ENCODE measurements around the gene SRRM5.

The SRRM5 gene

DNA sequence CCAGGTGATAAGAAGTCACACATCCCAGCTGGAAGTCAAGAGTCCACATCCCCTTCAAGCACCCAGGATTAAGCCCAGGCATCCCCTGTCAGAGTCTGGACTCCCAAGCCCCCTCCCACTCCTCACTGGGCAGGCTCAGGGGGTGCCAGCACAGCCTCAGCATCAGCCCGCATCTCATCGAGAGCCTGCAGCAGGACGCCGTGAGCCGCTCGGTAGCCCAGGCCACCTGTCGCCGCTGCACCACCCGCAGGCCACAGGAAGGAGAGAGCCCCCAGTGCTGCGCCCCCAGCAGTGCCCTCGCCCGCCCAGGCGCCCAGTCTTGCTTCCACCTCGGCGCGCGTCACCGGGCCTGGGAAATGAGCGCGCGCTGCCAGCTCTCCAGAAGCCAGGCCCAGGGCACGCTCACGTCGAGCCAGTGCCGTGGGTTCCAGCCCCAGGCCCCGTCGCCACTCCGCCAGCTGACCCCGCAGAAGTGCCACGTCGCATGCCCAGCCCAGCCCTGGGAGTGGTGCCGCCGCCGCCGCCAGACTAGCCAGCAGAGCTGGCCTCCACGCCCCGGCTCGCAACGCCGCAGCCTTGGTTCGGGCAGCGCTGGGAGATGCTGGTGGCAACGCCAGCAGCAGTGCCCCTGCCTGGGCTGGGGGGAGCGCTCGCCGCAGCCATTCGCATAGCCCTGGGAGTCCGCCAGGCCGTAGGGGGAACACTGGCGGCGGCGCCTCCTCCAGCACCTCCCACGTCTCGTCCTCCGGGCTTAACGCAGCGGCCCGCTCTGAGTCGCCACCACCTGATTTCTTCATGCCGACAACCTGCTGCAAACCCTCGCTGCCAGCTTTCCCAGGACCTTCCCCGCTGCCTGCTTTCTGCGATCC lies 19.8 kb upstream of the SRRM5 start:
- Histone ChIP-seq H3K4me1 (ENCODE audit: insufficient read depth, insufficient read length) (peaks cover 5% of the 10 kb centered on the region), H3K9me3 (ENCODE audit: insufficient read depth, low read length) (no peaks in the 10 kb centered on the region), H3K4me3 (ENCODE audit: insufficient read length, low read depth) (no peak overlapping the region), H3K9ac (ENCODE audit: insufficient read length, low read depth) (no peak overlapping the region), H3K36me3 (ENCODE audit: insufficient read depth, insufficient read length, low read length) (peaks cover 49% of the 10 kb centered on the region), H3K27me3 (ENCODE audit: insufficient read depth, insufficient read length) (no peaks in the 10 kb centered on the region)
- TF ChIP-seq YY1 (IDR thresholded peaks at IDR 0.05; ENCODE audit: insufficient read depth, insufficient read length) (no peak), ZNF274 (IDR thresholded peaks at IDR 0.05; ENCODE audit: low read depth, low read length) (no peak), SUZ12 (IDR thresholded peaks at IDR 0.05; ENCODE audit: extremely low read depth, insufficient read depth, insufficient read length) (no peak)
- no peak for DNase-seq (ENCODE audit: low read depth, low spot score)

- Histone ChIP-seq H3K36me3 (ENCODE audit: insufficient read depth, insufficient read length, low read length) (peaks cover 48% of the 10 kb centered on the region), H3K4me1 (ENCODE audit: insufficient read depth, insufficient read length) (peaks cover 5% of the 10 kb centered on the region), H3K9ac (ENCODE audit: insufficient read length, low read depth) (no peak overlapping the region), H3K4me3 (ENCODE audit: insufficient read length, low read depth) (no peak overlapping the region), H3K27me3 (ENCODE audit: insufficient read depth, insufficient read length) (no peaks in the 10 kb centered on the region), H3K9me3 (ENCODE audit: insufficient read depth, low read length) (no peaks in the 10 kb centered on the region)
- TF ChIP-seq ZNF274 (IDR thresholded peaks at IDR 0.05; ENCODE audit: low read depth, low read length) (no peak), SUZ12 (IDR thresholded peaks at IDR 0.05; ENCODE audit: extremely low read depth, insufficient read depth, insufficient read length) (no peak), YY1 (IDR thresholded peaks at IDR 0.05; ENCODE audit: insufficient read depth, insufficient read length) (no peak)
- no peak for DNase-seq (ENCODE audit: low read depth, low spot score)
These were observed 19.0 kb upstream of the SRRM5 start for GRCh38 chr19:43592800-43593350.

GRCh38 chr19:43594081-43594697 lies 17.7 kb upstream of the SRRM5 start:
- Histone ChIP-seq H3K9ac (ENCODE audit: insufficient read length, low read depth) (no peak overlapping the region), H3K9me3 (ENCODE audit: insufficient read depth, low read length) (no peaks in the 10 kb centered on the region), H3K36me3 (ENCODE audit: insufficient read depth, insufficient read length, low read length) (peaks cover 55% of the 10 kb centered on the region), H3K4me1 (ENCODE audit: insufficient read depth, insufficient read length) (peaks cover 5% of the 10 kb centered on the region), H3K4me3 (ENCODE audit: insufficient read length, low read depth) (no peak overlapping the region), H3K27me3 (ENCODE audit: insufficient read depth, insufficient read length) (no peaks in the 10 kb centered on the region)
- no peak for DNase-seq (ENCODE audit: low read depth, low spot score)
- no peak for TF ChIP-seq ZNF274 (IDR thresholded peaks at IDR 0.05; ENCODE audit: low read depth, low read length)
- TF ChIP-seq YY1 (IDR thresholded peaks at IDR 0.05; ENCODE audit: insufficient read depth, insufficient read length): no peak
- TF ChIP-seq SUZ12 (IDR thresholded peaks at IDR 0.05; ENCODE audit: extremely low read depth, insufficient read depth, insufficient read length): no peak

DNA sequence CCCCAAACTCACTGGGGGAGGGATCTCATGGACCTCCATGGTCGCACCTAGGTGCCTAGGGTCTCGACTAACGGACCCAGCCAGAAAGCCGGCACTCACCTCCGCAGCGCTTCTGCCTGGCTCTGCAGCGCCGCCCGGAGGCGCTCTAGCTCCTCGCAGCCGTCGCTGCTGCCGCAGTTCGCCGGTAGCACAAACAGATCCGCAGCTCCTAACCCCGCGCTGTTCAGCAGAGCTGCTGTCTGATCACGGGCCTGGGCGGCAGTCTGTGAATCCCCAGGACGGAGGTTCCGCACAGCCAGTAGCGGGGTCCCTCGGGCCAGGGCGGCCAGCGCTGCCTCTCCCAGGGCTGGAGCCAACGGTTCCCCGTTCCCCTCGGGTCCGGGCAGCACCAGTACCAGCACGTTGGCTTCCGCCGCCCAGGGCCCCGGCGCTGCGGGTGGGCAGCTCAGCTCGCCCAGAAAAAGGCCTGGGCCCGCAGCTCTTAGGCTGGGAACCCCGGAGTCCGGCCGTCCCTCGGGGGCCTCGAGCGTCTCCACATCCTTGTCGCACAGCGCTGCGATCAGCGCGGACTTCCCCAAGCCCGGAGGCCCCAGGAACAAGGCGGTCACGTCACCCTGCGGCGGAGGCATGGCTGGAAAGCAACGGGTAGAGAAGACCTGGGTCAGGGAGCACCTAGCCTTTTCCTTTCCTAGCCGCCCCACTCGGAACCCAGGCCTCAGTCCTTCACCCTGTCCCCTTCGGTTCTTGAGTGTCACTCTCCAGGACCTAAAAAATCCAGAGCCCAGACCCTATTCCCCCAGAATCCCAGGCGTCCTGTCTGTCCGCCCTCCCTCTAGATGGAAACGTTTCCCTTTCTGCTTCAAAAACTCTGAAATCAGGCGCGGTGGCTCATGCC lies 16.9 kb upstream of the SRRM5 start:
- Histone ChIP-seq H3K9me3 (ENCODE audit: insufficient read depth, low read length) (no peaks in the 10 kb centered on the region), H3K36me3 (ENCODE audit: insufficient read depth, insufficient read length, low read length) (peaks cover 62% of the 10 kb centered on the region), H3K4me1 (ENCODE audit: insufficient read depth, insufficient read length) (peaks cover 5% of the 10 kb centered on the region), H3K27me3 (ENCODE audit: insufficient read depth, insufficient read length) (no peaks in the 10 kb centered on the region), H3K9ac (ENCODE audit: insufficient read length, low read depth) (peak overlapping the region; percentile 88), H3K4me3 (ENCODE audit: insufficient read length, low read depth) (peak overlapping the region; percentile 69)
- TF ChIP-seq SUZ12 (IDR thresholded peaks at IDR 0.05; ENCODE audit: extremely low read depth, insufficient read depth, insufficient read length): no peak
- no peak for TF ChIP-seq YY1 (IDR thresholded peaks at IDR 0.05; ENCODE audit: insufficient read depth, insufficient read length)
- no peak for TF ChIP-seq ZNF274 (IDR thresholded peaks at IDR 0.05; ENCODE audit: low read depth, low read length)
- DNase-seq (ENCODE audit: low read depth, low spot score): peak; percentile 52

DNA sequence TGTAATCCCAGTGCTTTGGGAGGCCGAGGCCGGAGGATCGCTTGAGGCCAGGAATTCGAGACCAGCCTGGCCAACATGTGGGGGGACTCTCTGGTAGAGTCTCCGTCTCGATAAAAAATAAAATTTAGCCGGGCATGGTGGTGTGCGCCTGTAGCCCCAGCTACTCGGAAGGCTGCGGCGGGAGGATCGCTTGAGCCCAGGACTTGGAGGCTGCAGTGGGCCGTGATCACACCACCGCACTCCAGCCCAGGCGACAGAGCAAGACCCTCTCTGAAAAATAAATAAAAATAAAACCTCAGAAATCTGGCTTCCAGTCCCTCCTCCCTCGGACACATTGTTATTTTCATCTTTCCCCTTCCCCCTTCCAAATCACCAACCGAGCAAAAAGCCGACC lies 16.3 kb upstream of the SRRM5 start:
- peak overlapping the region; percentile 88 for H3K9ac ChIP-seq (ENCODE audit: insufficient read length, low read depth)
- H3K27me3 ChIP-seq (ENCODE audit: insufficient read depth, insufficient read length): no peaks in the 10 kb centered on the region
- peaks cover 61% of the 10 kb centered on the region for H3K36me3 ChIP-seq (ENCODE audit: insufficient read depth, insufficient read length, low read length)
- H3K4me1 ChIP-seq (ENCODE audit: insufficient read depth, insufficient read length): peaks cover 5% of the 10 kb centered on the region
- H3K9me3 ChIP-seq (ENCODE audit: insufficient read depth, low read length): no peaks in the 10 kb centered on the region
- no peak for DNase-seq (ENCODE audit: low read depth, low spot score)
- TF ChIP-seq ZNF274 (IDR thresholded peaks at IDR 0.05; ENCODE audit: low read depth, low read length) (no peak), SUZ12 (IDR thresholded peaks at IDR 0.05; ENCODE audit: extremely low read depth, insufficient read depth, insufficient read length) (no peak), YY1 (IDR thresholded peaks at IDR 0.05; ENCODE audit: insufficient read depth, insufficient read length) (no peak)
- peak overlapping the region; percentile 69 for H3K4me3 ChIP-seq (ENCODE audit: insufficient read length, low read depth)

GRCh38 chr19:43595999-43596841 lies 15.7 kb upstream of the SRRM5 start, which contains the start of the genes IRGQ and ZNF576:
Gene IRGQ (minus strand): TSS chr19:43596134. CDS start chr19:43595338, 796 bp downstream.
Gene ZNF576 (plus strand): TSS chr19:43596595. CDS start chr19:43597109, 514 bp downstream.
- H3K4me3 ChIP-seq (ENCODE audit: insufficient read length, low read depth): peak within 1 kb of the TSS; percentile 79
- H3K27me3 ChIP-seq (ENCODE audit: insufficient read depth, insufficient read length): no peaks in the 10 kb centered on the region
- peaks cover 5% of the 10 kb centered on the region for H3K4me1 ChIP-seq (ENCODE audit: insufficient read depth, insufficient read length)
- peaks cover 61% of the 10 kb centered on the region for H3K36me3 ChIP-seq (ENCODE audit: insufficient read depth, insufficient read length, low read length)
- TF ChIP-seq ZNF274 (IDR thresholded peaks at IDR 0.05; ENCODE audit: low read depth, low read length) (no peak), YY1 (IDR thresholded peaks at IDR 0.05; ENCODE audit: insufficient read depth, insufficient read length) (no peak), SUZ12 (IDR thresholded peaks at IDR 0.05; ENCODE audit: extremely low read depth, insufficient read depth, insufficient read length) (no peak)
- no peaks in the 10 kb centered on the region for H3K9me3 ChIP-seq (ENCODE audit: insufficient read depth, low read length)
- peak within 1 kb of the TSS; percentile 88 for H3K9ac ChIP-seq (ENCODE audit: insufficient read length, low read depth)
- DNase-seq (ENCODE audit: low read depth, low spot score): peak; percentile 97

Data from NT2/D1 (cell line).